MM.1S (cell line): Measurements from ENCODE around the gene SLC37A2.
A peak's percentile ranks its signal among the peaks of the same experiment; 100 is the strongest.

ENCODE experiments used
- DNase-seq: peaks from one replicate; pipeline ENCODE4 v3.0.0-alpha.2; 2015
- H2AFZ ChIP-seq: fragments of 300-600 bp; sonication (generic); 2 replicates; pipeline ENCODE4 v1.6.0; 2016; ENCODE audit warnings: antibody characterized with exemption, low read length
- H3F3A ChIP-seq: fragments of 300-600 bp; sonication (generic); 2 replicates; pipeline ENCODE4 v1.6.1; 2016; ENCODE audit warnings: mild to moderate bottlenecking, antibody characterized with exemption, low read length, moderate library complexity, mixed read lengths; ENCODE audit not compliant: insufficient read depth
- H3K27ac ChIP-seq: fragments of 300-600 bp; sonication (generic); 2 replicates; pipeline ENCODE4 v1.5.1; 2016; ENCODE audit warnings: mild to moderate bottlenecking, low read length
- H3K27me3 ChIP-seq: fragments of 300-600 bp; sonication (generic); replicated peaks from 2 replicates; pipeline ENCODE4 v1.6.0; 2016; ENCODE audit warnings: low read length; ENCODE audit not compliant: insufficient read depth
- H3K36me3 ChIP-seq: fragments of 300-600 bp; sonication (generic); replicated peaks from 2 replicates; pipeline ENCODE4 v1.6.1; 2016; ENCODE audit warnings: mild to moderate bottlenecking, low read length, mixed read lengths; ENCODE audit not compliant: insufficient read depth
- H3K4me1 ChIP-seq: fragments of 300-600 bp; sonication (generic); 2 replicates; pipeline ENCODE4 v1.6.1; 2016; ENCODE audit warnings: low read length, mixed read lengths
- H3K4me2 ChIP-seq: fragments of 300-600 bp; sonication (generic); 2 replicates; pipeline ENCODE4 v1.6.0; 2016; ENCODE audit warnings: low read depth, low read length
- H3K4me3 ChIP-seq: fragments of 300-600 bp; sonication (generic); 2 replicates; pipeline ENCODE4 v1.5.1; 2016; ENCODE audit warnings: low read length, mixed read lengths
- H3K79me2 ChIP-seq: fragments of 300-600 bp; sonication (generic); 2 replicates; pipeline ENCODE4 v1.6.1; 2016; ENCODE audit warnings: mixed run types, low read length, mixed read lengths
- H3K9ac ChIP-seq: fragments of 300-600 bp; sonication (generic); 2 replicates; pipeline ENCODE4 v1.6.1; 2016; ENCODE audit warnings: low read length, mixed read lengths
- H3K9me2 ChIP-seq: fragments of 300-600 bp; sonication (generic); replicated peaks from 2 replicates; pipeline ENCODE4 v1.6.1; 2016; ENCODE audit warnings: mild to moderate bottlenecking, low read length, mixed read lengths; ENCODE audit not compliant: insufficient read depth
- H3K9me3 ChIP-seq: fragments of 300-600 bp; sonication (generic); replicated peaks from 2 replicates; pipeline ENCODE4 v1.6.1; 2016; ENCODE audit warnings: mild to moderate bottlenecking, low read length, mixed read lengths; ENCODE audit not compliant: insufficient read depth
- H4K20me1 ChIP-seq: fragments of 300-600 bp; sonication (generic); 2 replicates; pipeline ENCODE4 v1.6.1; 2016; ENCODE audit warnings: mild to moderate bottlenecking, low read length, moderate library complexity, mixed read lengths; ENCODE audit not compliant: insufficient read depth
- CTCF ChIP-seq: fragments of 300-600 bp; sonication (generic); IDR thresholded peaks from 2 replicates; pipeline ENCODE4 v1.5.1; 2016; ENCODE audit warnings: antibody characterized with exemption, low read length, mixed read lengths
- EZH2 ChIP-seq: fragments of 300-600 bp; sonication (generic); optimal IDR thresholded peaks from 2 replicates; pipeline ENCODE3; 2017; ENCODE audit warnings: low read depth, mild to moderate bottlenecking, antibody characterized with exemption, low read length, mixed read lengths
- EZH2phosphoT487 ChIP-seq: fragments of 300-600 bp; sonication (generic); IDR thresholded peaks from 2 replicates; pipeline ENCODE4 v1.6.1; 2018; ENCODE audit warnings: antibody characterized with exemption, low read length

The SLC37A2 gene

GRCh38 chr11:125061281-125061680, 1.8 kb upstream of the SLC37A2 start:
- H3F3A ChIP-seq, result 0 out of 2 replicates have a peak, but pooled peaks cover 3% of the 10 kb centered on the region
- no peaks in the 10 kb centered on the region for H3K4me1 ChIP-seq
- no peak overlapping the region for H3K4me2 ChIP-seq
- no peak for DNase-seq
- TF ChIP-seq CTCF, result no peak
- no peaks in the 10 kb centered on the region for H3K36me3 ChIP-seq
- no peak overlapping the region for H3K4me3 ChIP-seq
- H3K9me2 ChIP-seq, result no peaks in the 10 kb centered on the region
- H2AFZ ChIP-seq, result no peak overlapping the region
- H3K79me2 ChIP-seq, result no peaks in the 10 kb centered on the region
- H4K20me1 ChIP-seq, result no peaks in the 10 kb centered on the region
- H3K9ac ChIP-seq, result no peak overlapping the region
- H3K27ac ChIP-seq, result no peak overlapping the region
- H3K9me3 ChIP-seq, result no peaks in the 10 kb centered on the region
- no peaks in the 10 kb centered on the region for H3K27me3 ChIP-seq

GRCh38 chr11:125062218-125062930, 731 bp upstream of the SLC37A2 start:
- Histone ChIP-seq H3K9me2 (no peaks in the 10 kb centered on the region), H3K36me3 (no peaks in the 10 kb centered on the region), H2AFZ (peak overlapping the region; percentile 73), H4K20me1 (no peaks in the 10 kb centered on the region), H3F3A (0 out of 2 replicates have a peak, but pooled peaks cover 3% of the 10 kb centered on the region), H3K79me2 (no peaks in the 10 kb centered on the region), H3K9ac (peak overlapping the region; percentile 57; the same call in 1 of the 2 replicates), H3K27me3 (no peaks in the 10 kb centered on the region), H3K27ac (peak overlapping the region; percentile 11; the same call in 1 of the 2 replicates), H3K4me3 (peak overlapping the region; percentile 65), H3K4me2 (peak overlapping the region; percentile 89; the same call in 1 of the 2 replicates), H3K9me3 (no peaks in the 10 kb centered on the region), H3K4me1 (no peaks in the 10 kb centered on the region)
- no peak for DNase-seq
- TF ChIP-seq EZH2phosphoT487 (no peak), CTCF (no peak), EZH2 (no peak)

GRCh38 chr11:125063429-125064043, 431 bp downstream of the SLC37A2 start:
- peak overlapping the region; percentile 65 for H3K4me3 ChIP-seq
- no peaks in the 10 kb centered on the region for H4K20me1 ChIP-seq
- H3K9me2 ChIP-seq, result no peaks in the 10 kb centered on the region
- H3F3A ChIP-seq, result 0 out of 2 replicates have a peak, but pooled peaks cover 3% of the 10 kb centered on the region
- no peaks in the 10 kb centered on the region for H3K79me2 ChIP-seq
- H3K27me3 ChIP-seq, result no peaks in the 10 kb centered on the region
- H2AFZ ChIP-seq, result peak overlapping the region; percentile 73
- H3K36me3 ChIP-seq, result no peaks in the 10 kb centered on the region
- H3K27ac ChIP-seq, result peak overlapping the region; percentile 11; the same call in 1 of the 2 replicates
- DNase-seq, result no peak
- TF ChIP-seq EZH2phosphoT487 (no peak), EZH2 (no peak), CTCF (no peak)
- H3K4me2 ChIP-seq, result peak overlapping the region; percentile 89; the same call in 1 of the 2 replicates
- H3K9ac ChIP-seq, result peak overlapping the region; percentile 57
- H3K4me1 ChIP-seq, result no peaks in the 10 kb centered on the region
- H3K9me3 ChIP-seq, result no peaks in the 10 kb centered on the region
